NCI-H2107 treated with DMSO at 0.1 percent for 48 hours (cell line): ENCODE results near the gene ARFGEF2.

ENCODE experiments used
- DNase-seq: peaks from one replicate; lab custom pipeline; 2025; ENCODE audit not compliant: unreplicated experiment; lab: John Stamatoyannopoulos, UW

Gene ARFGEF2

GRCh38 chr20:48898896-48899530 lies 22.5 kb upstream of the ARFGEF2 start:
- DNase-seq, result no peak

DNA sequence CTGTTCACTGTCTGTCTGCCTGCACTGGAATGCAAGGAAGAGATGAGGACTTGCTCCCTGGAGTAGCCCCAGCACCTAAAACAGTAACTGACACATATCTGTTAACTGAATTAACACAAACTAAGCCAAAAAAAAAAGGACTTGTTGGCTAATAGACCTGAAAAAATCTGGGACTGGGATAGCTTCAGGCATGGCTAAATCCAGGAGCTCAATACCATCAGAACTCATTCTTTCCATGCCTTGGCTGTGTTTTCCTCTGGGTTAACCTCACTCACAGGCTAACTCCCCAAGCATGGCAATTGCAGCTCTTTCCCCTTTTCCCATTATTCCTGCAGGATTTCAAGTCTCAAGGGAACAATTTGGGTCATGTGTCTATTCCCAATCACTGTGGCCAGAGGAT lies 21.6 kb upstream of the ARFGEF2 start:
- no peak for DNase-seq

- DNase-seq, result no peak
These were observed 20.2 kb upstream of the ARFGEF2 start for GRCh38 chr20:48901326-48901725.

GRCh38 chr20:48903705-48904104 lies 17.8 kb upstream of the ARFGEF2 start:
- no peak for DNase-seq

DNA sequence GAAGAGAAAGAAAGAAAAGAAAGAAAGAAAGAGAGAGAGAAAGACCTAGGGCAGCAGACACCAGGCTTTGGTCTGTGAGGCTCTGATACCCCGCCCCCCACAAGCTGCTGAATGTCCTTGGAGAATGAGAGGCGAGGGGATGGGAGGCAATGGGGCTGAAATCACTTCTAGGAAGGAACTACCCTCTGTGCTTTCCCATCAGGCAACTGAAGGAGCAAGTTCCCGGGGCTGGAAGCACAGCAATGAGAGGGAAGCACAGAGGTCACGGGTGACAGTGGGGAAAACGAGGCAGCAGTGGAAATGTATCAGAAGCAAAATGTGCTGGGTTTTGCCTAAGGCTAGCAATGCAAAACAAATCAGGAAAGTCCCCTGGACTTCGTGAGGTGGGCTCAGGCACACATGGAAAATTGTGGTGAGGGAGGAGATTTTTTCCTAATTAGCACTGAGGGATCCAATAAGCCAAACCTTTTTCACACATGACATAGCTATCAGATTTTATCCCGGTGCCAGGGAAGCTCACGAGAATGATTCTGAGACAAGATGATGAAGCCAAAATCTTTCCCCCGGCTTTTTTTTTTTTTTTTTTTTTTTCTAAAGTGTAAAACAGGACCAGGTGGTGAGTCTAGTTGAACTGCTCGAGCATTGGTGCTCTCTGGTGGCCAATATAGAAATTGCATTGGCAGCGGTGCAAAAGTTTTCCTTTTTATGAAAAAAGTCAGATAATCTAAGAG lies 16.8 kb upstream of the ARFGEF2 start:
- peak; percentile 35 for DNase-seq

GRCh38 chr20:48905297-48905647 lies 16.2 kb upstream of the ARFGEF2 start:
- no peak for DNase-seq

DNA sequence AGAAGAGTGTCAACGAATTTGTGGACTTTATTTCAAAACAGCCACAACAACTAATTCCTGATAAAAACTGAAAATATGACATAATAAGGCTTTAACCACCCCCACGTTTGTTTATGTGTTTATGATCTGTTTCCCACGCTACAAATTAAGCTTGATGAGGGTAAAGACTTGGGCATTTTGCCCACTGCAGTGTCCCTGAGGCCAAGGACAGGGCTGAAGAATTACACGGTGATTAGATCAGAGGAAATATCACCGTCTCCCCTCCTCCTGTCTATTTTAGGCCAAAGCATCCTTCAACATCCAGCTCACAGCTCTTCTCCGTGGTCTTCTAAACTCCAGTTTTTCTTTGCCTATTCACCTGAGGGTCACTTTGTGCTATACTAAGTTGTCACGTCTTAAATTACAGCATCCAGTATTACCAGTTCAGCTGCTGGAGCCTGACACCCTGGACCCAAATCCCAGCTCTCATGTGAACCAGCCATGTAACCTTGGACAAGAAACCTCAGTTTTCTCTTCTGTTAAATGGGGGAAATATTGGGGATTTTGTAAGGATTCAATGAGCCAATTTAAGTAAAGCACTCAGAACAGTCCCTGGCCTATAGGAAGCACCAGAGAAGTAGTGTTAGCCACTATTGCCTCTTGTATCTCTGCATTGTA lies 15.2 kb upstream of the ARFGEF2 start:
- no peak for DNase-seq

DNA sequence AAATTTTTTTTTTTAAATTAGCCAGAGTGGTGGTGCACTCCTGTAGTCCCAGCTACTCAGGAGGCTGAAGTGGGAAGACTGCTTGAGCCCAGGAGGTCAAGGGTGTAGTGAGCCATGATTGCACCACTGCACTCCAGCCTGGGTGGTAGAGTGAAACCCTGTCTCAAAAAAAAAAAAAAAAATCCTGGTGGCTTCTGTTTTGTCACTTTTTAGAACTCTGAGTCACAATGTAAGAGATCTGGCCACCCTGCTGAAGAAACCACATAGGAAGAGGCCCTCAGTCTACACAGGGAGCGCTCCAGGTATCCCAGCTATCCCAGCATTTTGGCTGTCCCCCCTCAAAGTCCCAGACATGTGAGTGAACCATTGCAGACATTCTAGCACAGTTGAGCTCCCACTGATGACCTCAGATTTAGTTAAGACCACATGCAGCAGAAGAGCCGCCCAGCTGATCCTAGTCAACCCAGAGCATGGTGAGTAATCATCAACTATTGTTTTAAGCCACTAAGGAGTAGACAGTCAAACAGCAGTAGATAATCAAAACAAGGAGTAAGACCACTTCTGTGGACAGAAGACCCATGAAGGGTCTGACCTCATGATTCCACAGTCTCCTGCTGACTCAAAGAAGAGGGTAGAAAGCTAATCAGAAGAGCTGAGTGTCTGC lies 12.7 kb upstream of the ARFGEF2 start:
- DNase-seq, result no peak

- DNase-seq, result no peak
These were observed 11.6 kb upstream of the ARFGEF2 start for GRCh38 chr20:48909910-48910309.

DNA sequence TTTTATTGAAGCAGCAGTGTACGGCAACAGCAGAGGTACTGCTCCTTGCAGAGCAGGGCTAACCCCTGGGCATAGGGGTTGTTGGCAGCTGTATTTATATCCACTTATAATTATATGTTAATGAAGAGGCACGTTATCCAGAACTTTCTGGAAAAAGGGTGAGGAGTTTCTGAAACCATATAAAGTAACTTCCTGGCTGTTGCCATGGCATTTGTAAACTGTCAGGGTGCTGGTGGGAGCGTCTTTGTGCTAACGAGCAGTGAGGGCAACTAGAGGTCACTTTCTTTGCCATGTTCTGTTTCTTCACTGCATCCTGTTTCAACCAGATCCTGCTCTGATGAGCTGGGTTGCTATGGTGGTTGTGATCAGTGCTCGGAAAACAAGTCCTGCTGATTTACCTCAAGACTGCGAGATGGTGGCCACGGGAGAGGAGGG lies 11.1 kb upstream of the ARFGEF2 start:
- DNase-seq, result no peak

GRCh38 chr20:48912065-48912464 lies 9.4 kb upstream of the ARFGEF2 start:
- DNase-seq, result no peak

- no peak for DNase-seq
These were observed 4.8 kb upstream of the ARFGEF2 start for GRCh38 chr20:48916699-48917098.

DNA sequence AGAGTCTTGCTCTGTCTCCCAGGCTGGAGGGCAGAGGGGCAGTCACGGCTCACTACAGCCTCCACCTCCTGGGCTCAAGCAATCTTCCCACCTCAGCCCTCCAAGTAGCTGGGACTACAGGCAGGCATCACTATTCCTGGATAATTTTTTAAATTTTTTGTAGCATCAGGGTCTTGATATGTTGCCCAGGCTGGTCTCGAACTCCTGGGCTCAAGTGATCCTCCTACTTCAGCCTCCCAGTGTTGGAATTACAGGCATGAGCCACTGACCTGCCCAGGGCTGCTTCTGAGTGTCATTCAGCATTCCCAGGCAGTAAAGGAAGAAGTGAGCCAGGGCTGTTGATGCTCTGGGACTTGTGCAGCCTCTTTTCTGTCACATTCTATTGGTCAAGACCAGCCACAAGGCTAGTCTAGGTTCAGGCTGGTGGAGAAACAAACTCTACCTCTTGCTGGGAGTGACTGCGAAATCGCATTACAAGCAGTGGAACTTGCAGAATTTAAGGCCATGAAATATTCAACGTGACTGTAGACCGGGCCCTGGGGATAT lies 2.1 kb upstream of the ARFGEF2 start:
- DNase-seq, result no peak

GRCh38 chr20:48919882-48920526 lies 1.5 kb upstream of the ARFGEF2 start:
- no peak for DNase-seq

DNA sequence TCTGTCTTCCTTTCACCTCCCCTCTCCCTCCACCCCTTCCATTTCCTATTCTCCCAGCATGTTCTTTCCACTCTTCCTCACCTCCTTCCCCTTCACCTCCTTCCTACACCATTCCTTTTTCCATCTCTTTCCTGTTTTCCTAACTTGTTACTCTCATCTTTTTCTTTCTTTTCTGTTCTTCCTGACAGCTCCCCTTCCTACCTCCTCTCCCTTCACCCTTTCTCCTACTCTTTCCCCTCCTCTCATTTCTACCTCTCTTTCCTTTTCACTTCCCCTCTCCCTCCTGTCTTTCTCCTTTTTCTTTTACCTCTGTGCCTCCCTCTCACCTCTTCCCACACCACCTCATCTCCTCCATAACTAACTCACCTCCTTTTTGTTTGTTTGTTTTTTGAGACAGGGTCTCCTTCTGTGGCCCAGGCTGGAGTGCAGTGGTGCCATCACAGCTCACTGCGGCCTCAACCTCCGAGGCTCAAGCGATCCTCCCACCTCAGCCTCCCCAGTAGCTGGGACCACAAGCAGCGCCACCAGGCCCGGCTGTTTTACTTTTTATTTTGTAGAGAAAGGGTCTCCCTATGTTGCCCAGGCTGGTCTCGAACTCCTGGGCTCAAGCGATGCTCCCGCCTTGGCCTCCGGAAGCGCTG lies 864 bp upstream of the ARFGEF2 start:
- no peak for DNase-seq

GRCh38 chr20:48921883-48922820 lies 641 bp downstream of the ARFGEF2 start:
- no peak for DNase-seq

DNA sequence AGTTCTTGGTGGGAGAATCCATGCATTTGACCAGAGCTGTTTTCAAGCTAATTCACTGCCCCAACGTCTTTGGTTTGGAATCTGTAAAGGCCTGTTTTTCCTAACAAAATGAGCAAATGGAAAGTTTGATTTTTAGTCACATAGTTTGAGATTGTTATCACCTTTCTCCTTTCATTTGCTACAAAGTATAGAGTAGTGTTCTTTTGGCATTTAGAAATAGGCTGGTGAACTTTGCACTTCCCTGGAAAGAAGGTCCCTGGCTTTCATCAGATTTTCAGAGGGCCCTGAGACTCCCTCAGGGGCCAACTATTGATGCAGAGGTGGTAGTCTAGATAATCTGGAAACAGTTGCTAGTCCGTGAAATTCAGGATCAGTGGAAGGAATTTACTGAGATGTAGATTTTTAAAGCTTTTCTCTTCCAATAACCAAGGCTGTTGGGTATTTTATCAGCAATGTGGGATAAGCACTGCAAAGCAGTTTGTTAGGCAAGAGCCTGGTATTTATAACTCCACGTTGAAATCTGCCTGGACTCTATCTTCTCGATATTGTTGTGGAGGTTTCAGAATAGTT lies 1.7 kb downstream of the ARFGEF2 start:
- DNase-seq, result no peak

- no peak for DNase-seq
These were observed 3.2 kb downstream of the ARFGEF2 start for GRCh38 chr20:48924756-48925109.

GRCh38 chr20:48926267-48926666 lies 4.8 kb downstream of the ARFGEF2 start:
- no peak for DNase-seq
